ENCODE data around the gene KCNMA1. TPM values are rescaled to one million over a fixed set of nuclear protein-coding genes. Genes with fewer than 3 reads are reported as not detected.

Gene KCNMA1
- total and polyA plus RNA-seq, 9 of the 15 experiments (the other 6 are each of a cell fraction or from before 2014, with no cell fraction given) = 0.01 to 0.95 (median 0.15) TPM; not detected in 4

GRCh38 chr10:77300682-77301302 lies 336.8 kb downstream of the KCNMA1 start:
- no peak overlapping the region for H3K9ac ChIP-seq (ENCODE audit: insufficient read depth in 1 of 2, low read depth in 2 of 2, low read length in 2 of 2)
- no peaks in the 10 kb centered on the region for H3K27me3 ChIP-seq (ENCODE audit: control insufficient read depth in 2 of 2, insufficient read depth in 2 of 2, low read length in 2 of 2)
- H4K20me1 ChIP-seq (replicated peaks; ENCODE audit: control insufficient read depth, insufficient read depth, low read length) = 0 out of 2 replicates have a peak, but pooled peaks cover 3% of the 10 kb centered on the region
- H3K36me3 ChIP-seq (ENCODE audit: control insufficient read depth, insufficient read depth, low read length) = no peaks in the 10 kb centered on the region
- no peak overlapping the region for H3K4me3 ChIP-seq
- no peaks in the 10 kb centered on the region for H3K79me2 ChIP-seq (ENCODE audit: control insufficient read depth, insufficient read depth, low read length)
- H3K4me1 ChIP-seq (replicated peaks in 1 of 2; ENCODE audit: control insufficient read depth in 2 of 2, insufficient read depth in 2 of 2, low read length in 2 of 2) = no peaks in the 10 kb centered on the region
- intact Hi-C loops (cut with micrococcal nuclease) = no loop called here
- no peak overlapping the region for H3K27ac ChIP-seq (ENCODE audit: extremely low read depth, low read depth, low read length)
- no peak overlapping the region for H2AFZ ChIP-seq (ENCODE audit: low read depth, low read length)
- CTCF ChIA-PET (ENCODE audit: low intra/inter-chr PET ratio) = no interaction called here
- H3K9me1 ChIP-seq (ENCODE audit: control insufficient read depth, insufficient read depth, low read length) = no peaks in the 10 kb centered on the region
- no peaks in the 10 kb centered on the region for H3K9me3 ChIP-seq (replicated peaks; ENCODE audit: control insufficient read depth, insufficient read depth, low read depth, low read length)
- FAIRE-seq = no peak
- in situ Hi-C loops (cut with MboI) = no loop called here
- no peak overlapping the region for H3K4me2 ChIP-seq (ENCODE audit: insufficient read depth, low read length)
- no peak for ATAC-seq
- no peak for DNase-seq (ENCODE audit: extremely low read depth in 1 of 4, low spot score in 3 of 4)
- no peak for TF ChIP-seq ZNF318 (IDR thresholded peaks at IDR 0.05; ENCODE audit: borderline replicate concordance in 1 of 2, low read depth in 1 of 2)
- TF ChIP-seq PCBP2 (IDR thresholded peaks at IDR 0.05; ENCODE audit: low read depth, low read length, poor library complexity, severe bottlenecking) = no peak
- no peak for TF ChIP-seq FOS (IDR thresholded peaks at IDR 0.05; ENCODE audit: extremely low read depth, insufficient read length)
- POLR2A ChIA-PET = interaction anchor here (1.2 kb wide), 1 partner anchor 13 kb away, joined by 5 read pairs; no protein-coding TSS in a partner anchor
- no TSS peak for BruUV-seq (replicated peaks)
- WGBS (ENCODE audit: insufficient coverage, low coverage, missing lambda C conversion rate) = 0% methylated on average over 3 of the region's 3 CpGs
